Activated T-helper 2 cell treated with anti-CD3 and anti-CD28 coated beads, Interferon-gamma antibody, Interleukin-2, Interleukin-4, amounts not matched to agents 10 μg/mL and 5 μg/mL and 100 μg/mL, durations not matched to agents 14 hours and 24 hours and 36 hours (primary cell): ENCODE data around the gene CLK2. TPM values are rescaled to one million over a fixed set of nuclear protein-coding genes. Genes with fewer than 3 reads are reported as not detected.

Source experiments
- DNase-seq: peaks from one replicate; pipeline ENCODE4 v3.0.0; 2021; ENCODE audit warnings: low spot score
- H3K27ac Mint-ChIP-seq: one replicate; pipeline ENCODE4 v1.8.0; 2021; ENCODE audit warnings: mixed read lengths
- H3K27me3 Mint-ChIP-seq: one replicate; pipeline ENCODE4 v1.8.0; 2021; ENCODE audit warnings: low read depth, mixed read lengths
- H3K36me3 Mint-ChIP-seq: one replicate; pipeline ENCODE4 v1.8.0; 2021; ENCODE audit warnings: low read depth, mixed read lengths
- H3K4me1 Mint-ChIP-seq: one replicate; pipeline ENCODE4 v1.8.0; 2021; ENCODE audit warnings: low read depth, mixed read lengths
- H3K4me3 Mint-ChIP-seq: one replicate; pipeline ENCODE4 v1.8.0; 2021; ENCODE audit warnings: low read depth, mild to moderate bottlenecking, moderate library complexity, mixed read lengths
- H3K9me3 Mint-ChIP-seq: one replicate; pipeline ENCODE4 v1.8.0; 2021; ENCODE audit warnings: mixed read lengths
- intact Hi-C: fragments of 100-400 bp; cut with micrococcal nuclease; formaldehyde crosslinking; loops from one replicate; pipeline ENCODE4 v1.15.1; 2023
- total RNA-seq: library from RNA; stranded (reverse); gene quantifications from 2 replicates; pipeline ENCODE4 v1.2.3, GENCODE V29; 2022

The CLK2 gene
- total RNA-seq, 1 donor from 2014 or later: 96.8 TPM

DNA sequence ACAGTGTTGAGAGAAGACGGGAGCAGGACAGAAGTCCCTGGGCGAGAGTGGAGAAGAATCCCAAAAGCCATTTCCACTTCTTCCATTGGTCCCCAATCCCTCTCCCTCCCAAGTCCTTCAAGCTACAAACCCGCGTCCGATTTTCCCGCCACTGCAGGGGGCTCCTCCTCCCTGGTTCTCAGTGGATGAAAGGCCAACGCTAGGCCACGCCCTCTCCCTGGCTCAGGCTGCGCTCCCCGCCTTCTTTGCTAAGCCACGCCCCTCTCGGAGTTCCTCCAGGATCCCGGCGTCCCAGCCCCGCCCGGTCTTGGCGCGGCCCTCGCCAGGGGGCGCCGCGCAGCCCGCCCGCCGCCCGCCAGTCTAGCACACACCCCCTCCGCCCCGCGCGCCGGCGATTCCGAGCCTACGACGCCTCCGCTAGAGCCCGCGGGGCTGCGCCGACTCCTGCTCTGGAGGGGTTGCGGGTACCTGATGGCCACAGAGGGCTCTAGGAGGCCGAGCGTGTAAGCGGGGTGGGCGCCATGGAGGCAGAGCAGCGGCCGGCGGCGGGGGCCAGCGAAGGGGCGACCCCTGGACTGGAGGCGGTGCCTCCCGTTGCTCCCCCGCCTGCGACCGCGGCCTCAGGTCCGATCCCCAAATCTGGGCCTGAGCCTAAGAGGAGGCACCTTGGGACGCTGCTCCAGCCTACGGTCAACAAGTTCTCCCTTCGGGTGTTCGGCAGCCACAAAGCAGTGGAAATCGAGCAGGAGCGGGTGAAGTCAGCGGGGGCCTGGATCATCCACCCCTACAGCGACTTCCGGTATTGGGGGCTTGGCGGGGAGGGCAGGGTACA, 4.0 kb upstream of the CLK2 start, which contains the start of gene HCN3:
Gene HCN3 (plus strand): TSS at position 394 of the 832 bp plus-strand sequence. CDS start 128 bp downstream, at position 522.
- H3K9me3 Mint-ChIP-seq: no peaks in the 10 kb centered on the region
- peak; percentile 89 for DNase-seq
- intact Hi-C loops: loop anchor here (1.0 to 10.0 kb wide), 4 partner anchors 22 to 468 kb away; partner anchors contain the start of genes ENTREP3, MTX1, RUSC1 and THBS3
- H3K27ac Mint-ChIP-seq: peak within 1 kb of the TSS; percentile 58
- H3K4me3 Mint-ChIP-seq: peak within 1 kb of the TSS; percentile 79
- H3K4me1 Mint-ChIP-seq: peaks cover 30% of the 10 kb centered on the region
- H3K27me3 Mint-ChIP-seq: no peaks in the 10 kb centered on the region
- peaks cover 7% of the 10 kb centered on the region for H3K36me3 Mint-ChIP-seq

DNA sequence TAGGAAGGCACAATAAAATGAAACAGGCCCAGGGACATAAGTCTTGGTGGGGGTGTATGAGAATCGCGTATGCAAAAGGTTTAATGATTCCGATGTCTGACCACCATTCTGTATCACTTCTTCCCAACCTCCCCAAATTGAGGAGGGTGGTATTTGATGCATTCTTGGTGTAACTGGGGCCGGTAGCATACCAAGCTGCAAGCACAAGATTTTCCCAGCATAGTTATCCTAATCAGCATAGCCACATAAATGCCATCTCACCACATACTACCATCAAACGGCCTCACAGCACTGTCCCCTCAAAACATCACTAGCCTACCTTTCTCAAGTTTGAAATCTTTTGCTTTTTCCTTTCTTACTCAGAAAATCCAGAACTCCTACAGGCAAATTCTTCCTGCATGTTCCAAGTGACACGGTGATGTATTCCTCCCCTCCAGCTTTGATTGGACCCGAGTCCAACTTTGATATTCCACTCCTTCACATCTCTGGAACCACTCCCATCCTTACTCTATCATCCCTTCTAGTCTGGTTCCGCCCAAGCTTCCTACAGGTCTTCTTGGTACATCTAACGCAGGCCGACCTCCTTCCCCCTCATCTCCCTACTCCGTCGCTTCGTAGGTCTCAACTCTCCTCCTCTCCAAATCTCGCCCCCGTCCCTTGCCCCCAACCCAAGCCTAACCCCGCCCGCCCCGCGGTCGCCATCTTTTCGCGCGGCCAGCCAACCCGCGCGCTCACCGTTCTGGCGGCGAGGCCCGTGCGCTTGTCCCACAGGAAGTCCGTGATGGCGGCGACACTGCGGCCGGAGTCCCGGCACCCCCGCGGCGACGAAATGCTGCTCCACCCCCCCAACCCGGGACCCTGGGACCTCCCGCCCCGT, 600 bp downstream of the CLK2 start:
- H3K27ac Mint-ChIP-seq: peak overlapping the region; percentile 89
- peaks cover 41% of the 10 kb centered on the region for H3K4me1 Mint-ChIP-seq
- no peaks in the 10 kb centered on the region for H3K9me3 Mint-ChIP-seq
- H3K27me3 Mint-ChIP-seq: no peaks in the 10 kb centered on the region
- H3K36me3 Mint-ChIP-seq: peaks cover 50% of the 10 kb centered on the region
- DNase-seq: no peak
- intact Hi-C loops: loop anchor here (1.0 to 10.0 kb wide), 6 partner anchors 10 to 585 kb away; partner anchors contain the start of genes FDPS, GON4L, SCAMP3 and SYT11
- H3K4me3 Mint-ChIP-seq: peak overlapping the region; percentile 98

DNA sequence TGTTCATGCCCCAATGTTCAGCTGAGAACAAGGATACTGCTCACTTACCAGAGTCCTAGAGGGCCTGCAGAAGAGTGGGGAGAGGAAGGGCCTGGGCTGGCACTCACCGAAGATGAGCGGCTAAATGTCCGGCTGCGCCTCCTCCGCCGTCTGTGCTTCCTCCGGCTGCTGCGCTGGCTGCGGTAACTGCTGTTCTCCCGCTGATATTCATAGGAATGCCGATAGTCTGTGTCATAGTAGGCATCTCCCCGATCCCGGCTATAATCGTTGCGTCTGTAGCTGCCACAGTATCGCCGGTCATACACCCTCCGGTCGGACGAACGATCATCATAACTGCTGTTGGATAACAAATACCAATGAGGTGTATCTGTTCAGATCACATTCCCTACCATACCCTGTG, 3.9 kb downstream of the CLK2 start:
- no peaks in the 10 kb centered on the region for H3K9me3 Mint-ChIP-seq
- peaks cover 81% of the 10 kb centered on the region for H3K36me3 Mint-ChIP-seq
- H3K4me3 Mint-ChIP-seq: no peak overlapping the region
- H3K27ac Mint-ChIP-seq: no peak overlapping the region
- peaks cover 25% of the 10 kb centered on the region for H3K4me1 Mint-ChIP-seq
- H3K27me3 Mint-ChIP-seq: no peaks in the 10 kb centered on the region
- intact Hi-C loops: no loop called here
- no peak for DNase-seq

DNA sequence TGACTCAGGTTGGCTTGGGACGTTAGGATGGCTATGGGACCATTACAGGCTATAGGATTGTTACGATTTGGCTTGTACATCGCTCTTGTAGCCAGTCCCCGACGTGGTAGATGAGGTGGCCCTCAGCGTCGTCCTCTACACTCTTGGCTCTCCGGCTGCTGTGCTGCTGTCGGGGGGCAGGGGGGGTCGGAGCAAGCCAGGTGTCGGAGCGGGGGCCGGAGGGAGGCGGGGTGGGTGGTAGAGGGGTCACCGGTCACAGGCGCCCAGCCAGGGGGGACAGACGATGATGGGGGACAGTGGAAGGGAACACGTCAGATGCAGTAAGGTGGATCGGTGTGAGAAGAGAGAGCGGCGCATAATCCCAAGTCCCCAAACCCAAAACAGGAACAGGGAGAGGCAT, 4.7 kb downstream of the CLK2 start:
- no peak for DNase-seq
- H3K9me3 Mint-ChIP-seq: no peaks in the 10 kb centered on the region
- H3K36me3 Mint-ChIP-seq: peaks cover 88% of the 10 kb centered on the region
- no peaks in the 10 kb centered on the region for H3K27me3 Mint-ChIP-seq
- no peak overlapping the region for H3K4me3 Mint-ChIP-seq
- no peak overlapping the region for H3K27ac Mint-ChIP-seq
- H3K4me1 Mint-ChIP-seq: peaks cover 22% of the 10 kb centered on the region
- intact Hi-C loops: no loop called here

DNA sequence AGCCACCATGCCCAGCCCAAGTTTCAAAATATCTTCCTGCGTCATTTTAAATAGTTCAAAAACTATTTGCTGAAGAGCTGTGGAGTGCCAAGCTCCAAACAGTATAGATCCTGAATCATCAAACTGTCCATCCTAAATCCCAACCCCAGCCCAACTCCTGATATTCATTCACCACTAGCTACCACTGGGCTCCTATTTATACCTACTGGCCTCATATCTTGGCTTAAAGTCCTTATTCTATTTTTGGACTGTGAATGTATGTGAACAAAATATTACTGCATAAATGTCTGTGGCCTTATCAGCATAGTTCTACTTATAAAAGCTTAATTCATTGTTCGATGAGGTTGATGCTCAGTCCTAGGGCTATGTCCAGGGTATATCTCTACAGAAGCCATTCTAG, 5.9 kb downstream of the CLK2 start:
- intact Hi-C loops: no loop called here
- peaks cover 25% of the 10 kb centered on the region for H3K4me1 Mint-ChIP-seq
- no peaks in the 10 kb centered on the region for H3K27me3 Mint-ChIP-seq
- H3K9me3 Mint-ChIP-seq: no peaks in the 10 kb centered on the region
- DNase-seq: no peak
- no peak overlapping the region for H3K27ac Mint-ChIP-seq
- H3K4me3 Mint-ChIP-seq: no peak overlapping the region
- H3K36me3 Mint-ChIP-seq: peaks cover 95% of the 10 kb centered on the region

DNA sequence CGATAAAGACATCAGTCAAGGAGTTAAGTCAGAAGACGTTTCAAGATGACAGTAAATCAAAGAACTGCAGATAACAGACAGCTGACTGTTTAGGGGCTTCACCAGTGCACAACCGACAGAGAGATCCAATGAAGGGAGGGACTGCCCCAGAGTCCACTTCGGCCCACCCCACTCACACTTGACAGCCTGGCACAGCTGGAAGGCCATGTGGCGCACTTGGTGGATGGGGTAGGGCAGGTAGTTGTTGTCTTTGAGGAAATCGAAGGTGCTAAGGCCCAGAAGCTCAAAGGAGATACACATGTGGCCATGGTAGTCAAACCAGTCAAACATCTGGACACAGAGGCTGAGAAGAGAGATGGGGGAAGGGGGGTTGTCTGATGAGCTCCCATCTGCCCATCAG, 6.8 kb downstream of the CLK2 start:
- peaks cover 96% of the 10 kb centered on the region for H3K36me3 Mint-ChIP-seq
- peaks cover 20% of the 10 kb centered on the region for H3K4me1 Mint-ChIP-seq
- H3K4me3 Mint-ChIP-seq: no peak overlapping the region
- no peaks in the 10 kb centered on the region for H3K9me3 Mint-ChIP-seq
- DNase-seq: no peak
- intact Hi-C loops: no loop called here
- no peak overlapping the region for H3K27ac Mint-ChIP-seq
- no peaks in the 10 kb centered on the region for H3K27me3 Mint-ChIP-seq

DNA sequence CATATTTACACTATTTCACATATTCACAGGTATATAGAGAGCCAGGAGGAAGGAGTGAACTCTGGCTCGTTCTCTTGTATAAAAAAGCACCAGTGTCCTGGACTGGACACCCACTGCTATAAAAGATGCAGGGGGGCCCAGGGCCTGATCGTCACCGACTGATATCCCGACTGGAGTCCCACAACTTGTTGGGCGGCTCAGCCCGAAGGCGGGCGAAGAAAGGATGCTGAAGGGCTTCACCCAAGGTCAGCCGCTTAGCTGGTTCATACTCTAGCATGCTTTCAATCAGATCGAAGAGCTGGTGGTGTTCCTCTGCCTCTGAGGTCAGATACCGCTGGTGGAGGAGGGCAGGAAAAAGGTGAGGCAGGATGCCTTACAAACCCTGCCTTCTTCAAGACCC, 10.2 kb downstream of the CLK2 start:
- H3K4me1 Mint-ChIP-seq: peaks cover 23% of the 10 kb centered on the region
- intact Hi-C loops: loop anchor here (5.0 kb wide), 2 partner anchors 44 to 1239 kb away; partner anchors contain the start of genes FDPS and MEF2D
- no peak for DNase-seq
- H3K36me3 Mint-ChIP-seq: peaks cover 91% of the 10 kb centered on the region
- no peaks in the 10 kb centered on the region for H3K9me3 Mint-ChIP-seq
- peak overlapping the region; percentile 19 for H3K27ac Mint-ChIP-seq
- H3K27me3 Mint-ChIP-seq: no peaks in the 10 kb centered on the region
- H3K4me3 Mint-ChIP-seq: peak overlapping the region; percentile 98

DNA sequence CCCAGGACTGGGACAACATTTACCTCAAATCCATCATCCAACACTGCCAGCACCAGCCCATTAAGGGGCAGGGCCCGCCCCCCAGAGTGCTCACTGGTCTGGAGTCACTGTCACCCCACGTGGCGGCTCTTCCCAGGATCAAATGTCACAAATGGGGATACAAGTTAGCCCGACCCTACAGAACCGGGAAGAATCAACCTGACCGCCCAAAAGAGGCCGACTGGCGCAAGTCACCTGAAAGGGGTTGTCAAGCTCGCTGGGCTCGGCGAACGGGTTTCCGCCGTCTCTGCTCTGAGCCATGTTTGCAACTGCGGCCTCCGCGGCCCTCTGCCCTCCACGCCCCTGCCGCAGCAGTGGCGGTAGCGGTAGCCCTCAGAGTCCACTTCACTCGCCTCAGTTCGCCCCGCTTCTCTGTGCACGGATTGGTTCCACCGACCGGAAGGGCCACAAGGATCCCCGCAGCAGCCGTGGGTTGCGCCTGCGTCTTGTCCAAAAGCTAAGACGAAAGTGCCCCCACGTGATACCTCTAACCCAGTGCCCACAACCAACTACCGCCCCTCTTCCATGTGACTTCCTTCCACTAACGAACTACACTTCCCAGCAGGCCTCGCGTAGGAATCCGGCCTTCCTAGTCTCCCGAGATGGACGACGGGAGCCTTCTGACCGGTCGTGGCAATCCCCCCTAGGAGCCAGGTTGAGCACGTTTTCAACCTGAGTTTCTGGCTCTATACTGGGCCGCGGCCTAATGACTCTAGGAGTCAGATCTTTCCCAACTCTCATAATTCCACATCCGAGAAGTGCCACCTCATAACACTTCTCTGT, 11.2 kb downstream of the CLK2 start, which contains the start of gene SCAMP3:
Gene SCAMP3 (minus strand): TSS at position 509 of the 822 bp plus-strand sequence. CDS start 209 bp downstream, at position 300.
- Mint-ChIP-seq H3K27ac (peak within 1 kb of the TSS; percentile 90), H3K9me3 (no peaks in the 10 kb centered on the region), H3K27me3 (no peaks in the 10 kb centered on the region), H3K4me3 (peak within 1 kb of the TSS; percentile 98), H3K36me3 (peaks cover 87% of the 10 kb centered on the region), H3K4me1 (peaks cover 21% of the 10 kb centered on the region)
- DNase-seq: peak; percentile 85
- intact Hi-C loops: loop anchor here (1.0 to 5.0 kb wide), 3 partner anchors 11 to 1240 kb away; partner anchors contain the start of genes CLK2, FDPS and MEF2D

DNA sequence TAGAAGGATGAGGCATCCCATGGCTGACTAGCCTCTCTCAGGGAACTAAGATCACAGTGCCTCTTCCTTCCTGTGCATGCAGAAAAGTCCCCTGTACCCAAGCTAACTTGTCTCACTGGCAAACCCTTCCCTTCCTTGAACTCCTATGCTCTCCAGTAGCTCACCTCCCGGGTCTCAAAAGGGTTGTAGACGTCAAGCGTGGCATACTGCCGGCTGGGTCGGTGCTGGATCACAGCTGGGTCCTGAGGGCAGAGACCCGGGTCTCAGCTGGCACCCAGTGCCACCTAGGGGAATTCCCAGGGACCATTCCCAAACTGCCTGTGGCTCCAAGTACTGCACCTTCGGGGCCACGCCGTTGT, 11.8 kb downstream of the CLK2 start:
- no peak for DNase-seq
- intact Hi-C loops: loop anchor here (5.0 kb wide), 2 partner anchors 46 to 1241 kb away; partner anchors contain the start of genes FDPS and MEF2D
- Mint-ChIP-seq H3K36me3 (peaks cover 87% of the 10 kb centered on the region), H3K4me1 (peaks cover 21% of the 10 kb centered on the region), H3K27me3 (no peaks in the 10 kb centered on the region), H3K4me3 (peak overlapping the region; percentile 98), H3K9me3 (no peaks in the 10 kb centered on the region), H3K27ac (peak overlapping the region; percentile 90)

DNA sequence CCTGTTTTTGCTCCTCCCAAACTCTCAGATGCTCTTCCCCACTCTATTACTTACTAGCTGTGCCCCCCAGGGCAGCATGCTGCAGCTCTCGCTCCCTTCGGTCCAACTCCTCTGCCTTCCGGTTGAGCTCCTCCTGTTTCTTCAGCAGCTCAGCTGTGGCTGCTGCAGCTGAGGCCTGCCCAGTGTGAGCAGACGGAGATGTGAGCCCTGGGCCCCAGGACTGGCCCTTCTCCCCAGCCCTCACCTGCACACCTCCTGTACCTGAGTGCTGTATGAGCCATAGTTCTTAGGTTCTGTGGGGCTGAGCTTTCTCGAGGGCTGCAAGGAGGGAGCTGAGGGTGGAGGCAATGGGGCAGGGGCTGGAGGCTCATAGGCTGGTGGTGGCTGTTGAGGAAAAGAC, 13.0 kb downstream of the CLK2 start:
- Mint-ChIP-seq H3K9me3 (no peaks in the 10 kb centered on the region), H3K27ac (no peak overlapping the region), H3K4me1 (peaks cover 25% of the 10 kb centered on the region), H3K36me3 (peaks cover 88% of the 10 kb centered on the region), H3K27me3 (no peaks in the 10 kb centered on the region), H3K4me3 (no peak overlapping the region)
- no peak for DNase-seq
- intact Hi-C loops: loop anchor here (5.0 kb wide), 2 partner anchors 47 to 1242 kb away; partner anchors contain the start of genes FDPS and MEF2D

DNA sequence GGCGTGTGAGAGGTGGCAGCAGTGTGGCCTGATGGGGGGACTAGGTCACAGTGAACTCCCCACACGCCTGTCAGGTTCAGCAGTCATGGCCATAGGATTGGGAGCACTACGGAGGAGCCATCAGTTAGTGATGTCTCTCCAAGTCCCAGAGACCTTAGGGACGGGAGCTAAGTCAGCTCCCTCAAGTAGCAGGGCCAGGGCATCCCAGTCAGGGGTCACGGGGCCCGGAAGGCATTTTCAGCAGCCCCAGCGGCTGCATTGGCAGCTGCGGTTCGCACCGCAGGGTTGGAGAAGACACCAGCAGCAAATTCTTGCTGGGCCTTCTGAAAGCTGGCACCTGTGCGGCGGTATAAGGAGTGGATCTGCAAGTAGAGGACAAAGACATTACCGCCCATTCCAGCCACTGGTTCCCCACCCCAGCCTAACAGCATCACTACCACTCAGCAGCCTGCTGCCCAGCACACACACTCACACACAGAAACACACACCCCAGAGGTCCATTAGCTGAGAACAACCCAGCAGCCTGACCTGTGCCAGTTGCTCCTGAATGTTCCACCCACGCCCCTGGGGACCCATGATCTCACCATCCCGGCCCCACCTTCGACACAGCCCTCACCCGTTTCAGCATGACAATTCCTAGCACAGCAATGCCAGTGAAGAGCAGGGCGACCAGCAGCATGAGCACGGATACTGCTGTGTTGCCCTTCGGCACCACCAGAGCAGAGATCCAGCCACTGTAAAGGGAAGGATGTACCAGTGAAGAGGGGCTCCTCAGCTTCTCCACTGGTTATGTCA, 17.0 kb downstream of the CLK2 start:
- Mint-ChIP-seq H3K9me3 (no peaks in the 10 kb centered on the region), H3K4me1 (peaks cover 27% of the 10 kb centered on the region), H3K4me3 (peak overlapping the region; percentile 76), H3K36me3 (peaks cover 48% of the 10 kb centered on the region), H3K27ac (peak overlapping the region; percentile 62), H3K27me3 (no peaks in the 10 kb centered on the region)
- intact Hi-C loops: no loop called here
- no peak for DNase-seq
